WERI-Rb-1 (cell line): Measurements from ENCODE around the gene ARHGAP24.

Source experiments
- DNase-seq: peaks from one replicate; pipeline ENCODE4 v3.0.0-alpha.2; 2020
- H3K27ac ChIP-seq: fragments of 250-450 bp; sonication (Bioruptor Pico); 2 replicates; pipeline ENCODE4 v1.5.1; 2020; ENCODE audit warnings: mild to moderate bottlenecking, moderate library complexity
- H3K27me3 ChIP-seq: fragments of 250-450 bp; sonication (Bioruptor Pico); 2 replicates; pipeline ENCODE4 v1.5.1; 2021; ENCODE audit warnings: mild to moderate bottlenecking, low read depth, moderate library complexity; ENCODE audit not compliant: insufficient read depth, severe bottlenecking
- H3K36me3 ChIP-seq: fragments of 250-450 bp; sonication (Bioruptor Pico); 2 replicates; pipeline ENCODE4 v1.5.1; 2020; ENCODE audit warnings: mild to moderate bottlenecking, moderate library complexity
- H3K4me3 ChIP-seq: 2 replicates; pipeline ENCODE4 v1.5.1; 2011; ENCODE audit warnings: low read depth, mild to moderate bottlenecking, control low read depth, low read length
- H3K9me3 ChIP-seq: fragments of 250-450 bp; sonication (Bioruptor Pico); 2 replicates; pipeline ENCODE4 v1.5.1; 2021; ENCODE audit warnings: mild to moderate bottlenecking, moderate library complexity; ENCODE audit not compliant: severe bottlenecking
- TF ChIP-seq, protein P1 (sequence below): IDR thresholded peaks from 2 replicates; pipeline ENCODE4 v1.5.1; 2011; ENCODE audit warnings: low read depth, mild to moderate bottlenecking, control low read depth, inconsistent platforms, low read length

Gene ARHGAP24

DNA sequence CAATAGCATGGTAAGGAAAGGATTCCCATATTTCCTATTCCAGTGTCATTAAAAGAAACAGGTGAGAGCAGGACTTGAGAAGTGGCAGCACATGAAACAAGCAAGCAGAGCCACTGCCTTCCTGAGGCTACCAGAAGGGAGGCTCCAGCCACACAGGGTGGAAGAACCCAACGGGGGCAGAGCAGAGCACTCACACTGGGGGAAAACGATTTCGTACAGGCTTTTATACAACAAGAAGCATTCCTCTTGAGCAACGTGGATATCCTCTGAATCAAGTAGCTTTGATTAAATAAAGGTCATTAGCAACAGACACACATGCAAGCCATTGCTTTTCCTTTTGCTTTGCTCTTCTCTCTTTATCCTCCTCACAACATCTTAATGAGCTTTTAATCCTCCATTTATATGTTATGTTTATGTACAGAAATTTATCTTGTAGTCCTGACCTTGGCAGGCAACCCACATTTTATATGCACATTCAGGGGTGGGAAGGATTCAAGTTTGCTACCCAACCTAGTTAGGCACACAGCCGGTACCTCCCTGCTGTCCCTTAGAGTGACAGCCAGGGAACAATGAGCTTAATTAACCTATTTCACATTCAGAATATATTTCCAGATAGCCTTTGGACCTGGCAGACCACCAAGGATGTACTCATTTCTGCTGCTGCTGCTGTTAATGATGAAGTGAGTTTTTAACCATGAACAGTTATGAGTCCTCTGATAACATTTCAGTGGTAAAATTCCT lies 202.1 kb downstream of the ARHGAP24 start:
- no peaks in the 10 kb centered on the region for H3K9me3 ChIP-seq
- H3K27me3 ChIP-seq = no peaks in the 10 kb centered on the region
- no peaks in the 10 kb centered on the region for H3K36me3 ChIP-seq
- no peak overlapping the region for H3K4me3 ChIP-seq
- no peak for DNase-seq
- H3K27ac ChIP-seq = no peak overlapping the region
- TF ChIP-seq, protein P1, sequence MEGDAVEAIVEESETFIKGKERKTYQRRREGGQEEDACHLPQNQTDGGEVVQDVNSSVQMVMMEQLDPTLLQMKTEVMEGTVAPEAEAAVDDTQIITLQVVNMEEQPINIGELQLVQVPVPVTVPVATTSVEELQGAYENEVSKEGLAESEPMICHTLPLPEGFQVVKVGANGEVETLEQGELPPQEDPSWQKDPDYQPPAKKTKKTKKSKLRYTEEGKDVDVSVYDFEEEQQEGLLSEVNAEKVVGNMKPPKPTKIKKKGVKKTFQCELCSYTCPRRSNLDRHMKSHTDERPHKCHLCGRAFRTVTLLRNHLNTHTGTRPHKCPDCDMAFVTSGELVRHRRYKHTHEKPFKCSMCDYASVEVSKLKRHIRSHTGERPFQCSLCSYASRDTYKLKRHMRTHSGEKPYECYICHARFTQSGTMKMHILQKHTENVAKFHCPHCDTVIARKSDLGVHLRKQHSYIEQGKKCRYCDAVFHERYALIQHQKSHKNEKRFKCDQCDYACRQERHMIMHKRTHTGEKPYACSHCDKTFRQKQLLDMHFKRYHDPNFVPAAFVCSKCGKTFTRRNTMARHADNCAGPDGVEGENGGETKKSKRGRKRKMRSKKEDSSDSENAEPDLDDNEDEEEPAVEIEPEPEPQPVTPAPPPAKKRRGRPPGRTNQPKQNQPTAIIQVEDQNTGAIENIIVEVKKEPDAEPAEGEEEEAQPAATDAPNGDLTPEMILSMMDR = no peak

DNA sequence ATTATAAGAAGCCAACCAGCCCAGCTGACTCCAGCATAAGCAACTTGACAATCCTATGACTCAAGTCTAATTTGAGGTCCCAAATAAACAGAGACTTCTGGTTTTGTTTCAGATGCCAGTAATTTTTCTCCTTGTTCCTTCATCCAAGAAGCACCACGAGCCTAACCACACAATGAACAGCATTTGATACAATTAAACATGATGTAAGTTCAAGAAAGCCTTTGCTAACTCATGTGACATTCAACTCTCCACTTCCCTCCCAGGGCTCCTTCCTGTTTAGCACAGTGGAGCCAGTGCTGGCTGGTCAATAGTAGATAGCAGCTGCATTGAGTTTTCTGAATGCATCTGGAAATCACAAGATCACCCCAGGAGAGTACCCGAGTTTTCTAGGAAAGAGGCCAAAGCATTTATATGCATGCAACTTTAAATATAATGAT lies 206.3 kb downstream of the ARHGAP24 start:
- no peak overlapping the region for H3K27ac ChIP-seq
- no peak overlapping the region for H3K4me3 ChIP-seq
- no peaks in the 10 kb centered on the region for H3K36me3 ChIP-seq
- no peaks in the 10 kb centered on the region for H3K9me3 ChIP-seq
- no peak for DNase-seq
- TF ChIP-seq, protein P1 = no peak
- H3K27me3 ChIP-seq = no peaks in the 10 kb centered on the region

DNA sequence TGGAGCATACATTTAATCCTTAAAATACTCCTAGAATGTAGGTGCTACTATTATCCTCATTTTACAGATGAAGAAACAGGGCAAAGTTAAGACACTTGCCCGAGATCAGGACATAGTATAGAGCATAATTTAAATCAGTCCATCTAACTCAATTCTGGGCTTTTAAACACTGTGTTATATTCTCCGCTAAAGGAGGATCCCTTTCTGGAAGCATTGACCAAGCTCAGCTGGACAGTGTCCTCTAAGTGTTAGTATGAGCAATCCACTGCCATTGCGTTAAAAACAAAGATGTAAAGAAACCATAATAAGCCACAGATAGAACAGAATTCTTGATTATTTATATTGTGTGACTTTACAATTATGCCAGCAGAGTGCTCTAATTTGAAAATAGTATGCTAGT lies 207.0 kb downstream of the ARHGAP24 start:
- TF ChIP-seq, protein P1 = no peak
- no peak overlapping the region for H3K27ac ChIP-seq

DNA sequence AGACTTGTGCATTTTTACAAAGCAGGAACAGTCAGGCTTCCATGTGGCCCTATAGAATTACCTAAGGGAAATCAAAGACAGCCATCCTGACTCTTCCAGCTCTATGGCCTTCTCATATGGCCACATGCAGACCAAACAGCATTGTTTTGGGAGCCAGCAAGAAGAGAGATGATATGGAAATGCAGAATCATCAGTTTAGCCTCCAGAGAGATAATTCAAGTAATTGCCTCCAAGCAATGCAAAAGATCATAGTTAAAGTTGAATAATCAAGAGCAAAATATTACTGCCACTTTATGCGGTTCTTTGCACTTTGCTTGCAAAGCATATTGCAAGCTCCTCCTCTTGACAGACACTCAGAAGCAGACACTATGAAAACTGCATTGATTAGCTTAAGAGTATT lies 207.4 kb downstream of the ARHGAP24 start:
- Histone ChIP-seq H3K4me3 (no peak overlapping the region), H3K36me3 (no peaks in the 10 kb centered on the region), H3K27me3 (no peaks in the 10 kb centered on the region), H3K9me3 (no peaks in the 10 kb centered on the region), H3K27ac (no peak overlapping the region)
- no peak for DNase-seq
- TF ChIP-seq, protein P1 = no peak

More for the DNA sequence above, 207.0 kb downstream of the ARHGAP24 start:
- no peaks in the 10 kb centered on the region for H3K27me3 ChIP-seq
- no peaks in the 10 kb centered on the region for H3K9me3 ChIP-seq
- no peak overlapping the region for H3K4me3 ChIP-seq
- no peak for DNase-seq
- no peaks in the 10 kb centered on the region for H3K36me3 ChIP-seq

DNA sequence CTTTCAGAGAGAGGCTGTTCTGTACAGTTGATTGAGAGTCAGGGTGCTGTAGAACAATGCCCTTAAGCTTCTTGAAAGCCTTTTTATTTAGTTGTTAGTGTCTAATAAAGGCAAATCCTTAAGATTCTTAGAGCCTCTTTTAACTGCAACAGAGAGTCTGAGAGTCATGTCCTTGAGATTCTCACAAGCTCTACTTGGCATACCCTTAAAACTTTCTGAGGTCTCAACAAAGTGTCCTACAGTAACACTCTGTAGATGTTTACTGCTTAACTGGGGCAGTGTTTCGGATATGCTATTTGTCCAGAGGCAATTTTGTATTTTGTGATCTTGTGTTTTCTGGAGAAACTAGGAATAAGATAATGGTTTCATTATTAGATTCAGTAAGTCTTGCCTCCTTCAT lies 209.7 kb downstream of the ARHGAP24 start:
- H3K27me3 ChIP-seq = no peaks in the 10 kb centered on the region
- no peaks in the 10 kb centered on the region for H3K36me3 ChIP-seq
- DNase-seq = no peak
- H3K9me3 ChIP-seq = no peaks in the 10 kb centered on the region
- no peak overlapping the region for H3K27ac ChIP-seq
- TF ChIP-seq, protein P1 = no peak
- no peak overlapping the region for H3K4me3 ChIP-seq

DNA sequence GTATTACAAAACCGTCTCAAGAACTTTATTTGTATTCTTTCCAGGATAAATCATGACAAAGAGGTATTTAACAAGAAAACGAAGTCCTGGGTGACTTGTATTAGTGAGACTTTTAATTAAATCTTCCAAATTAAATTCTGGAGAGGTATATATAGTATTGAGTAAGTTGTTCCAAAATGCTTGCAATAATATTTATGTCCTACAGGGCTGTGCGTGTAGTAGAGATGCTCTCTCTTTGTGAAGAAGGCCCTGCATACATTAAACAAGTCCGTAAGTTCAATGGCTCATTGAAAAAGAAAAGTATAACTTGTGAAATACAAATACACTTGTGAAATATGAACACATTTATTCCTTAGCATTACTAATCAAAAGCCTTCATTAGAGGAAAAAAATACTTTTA lies 211.4 kb downstream of the ARHGAP24 start:
- no peak for DNase-seq
- TF ChIP-seq, protein P1 = no peak
- H3K9me3 ChIP-seq = no peaks in the 10 kb centered on the region
- H3K36me3 ChIP-seq = no peaks in the 10 kb centered on the region
- H3K4me3 ChIP-seq = no peak overlapping the region
- no peak overlapping the region for H3K27ac ChIP-seq
- no peaks in the 10 kb centered on the region for H3K27me3 ChIP-seq
